B cell (primary cell): Measurements from ENCODE around the gene CHTF8.

Experiments
- CTCF ChIP-seq: fragments of 200-600 bp; IDR thresholded peaks from one replicate; pipeline ENCODE4 v1.8.0; 2022; ENCODE audit warnings: antibody characterized with exemption, mild to moderate bottlenecking
- EZH2 ChIP-seq: IDR thresholded peaks from 2 replicates; pipeline ENCODE4 v1.6.1; 2012; ENCODE audit warnings: borderline replicate concordance, low read depth, mild to moderate bottlenecking, moderate library complexity, low read length; ENCODE audit not compliant: insufficient read depth, poor library complexity, severe bottlenecking

- TF ChIP-seq EZH2, result no peak
- TF ChIP-seq CTCF, result no peak
These were observed 47.2 kb downstream of the CHTF8 start for GRCh38 chr16:69085032-69085695.
